Measurements from ENCODE around the gene PHYKPL.
A peak's percentile ranks its signal among the peaks of the same experiment; 100 is the strongest.

The PHYKPL gene

GRCh38 chr5:178210073-178210535, 22.5 kb downstream of the PHYKPL start:
- Histone ChIP-seq H3K27me3 (ENCODE audit: control insufficient read depth, insufficient read depth, low read length, poor library complexity, severe bottlenecking) (no peaks in the 10 kb centered on the region), H3K4me1 (ENCODE audit: control insufficient read depth, insufficient read depth, low read length) (peaks cover 14% of the 10 kb centered on the region), H3K36me3 (ENCODE audit: control insufficient read depth, insufficient read depth, low read length) (peaks cover 70% of the 10 kb centered on the region), H3K27ac (ENCODE audit: insufficient read depth, low read depth, low read length, poor library complexity, severe bottlenecking) (peak overlapping the region; percentile 23), H3K9me3 (ENCODE audit: control insufficient read depth, low read length) (no peaks in the 10 kb centered on the region), H3K4me3 (ENCODE audit: insufficient read depth, low read depth, low read length) (no peak overlapping the region)
- 95% methylated on average over 18 of the region's 18 CpGs for WGBS, 2 experiments

GRCh38 chr5:178209334-178210072, 23.1 kb downstream of the PHYKPL start:
- H3K4me3 ChIP-seq (ENCODE audit: insufficient read depth, low read depth, low read length), result no peak overlapping the region
- no peak overlapping the region for H3K27ac ChIP-seq (ENCODE audit: insufficient read depth, low read depth, low read length, poor library complexity, severe bottlenecking)
- peaks cover 70% of the 10 kb centered on the region for H3K36me3 ChIP-seq (ENCODE audit: control insufficient read depth, insufficient read depth, low read length)
- peaks cover 14% of the 10 kb centered on the region for H3K4me1 ChIP-seq (ENCODE audit: control insufficient read depth, insufficient read depth, low read length)
- no peaks in the 10 kb centered on the region for H3K9me3 ChIP-seq (ENCODE audit: control insufficient read depth, low read length)
- 95 to 96% methylated on average over 8 of the region's 8 CpGs for WGBS, 2 experiments
- H3K27me3 ChIP-seq (ENCODE audit: control insufficient read depth, insufficient read depth, low read length, poor library complexity, severe bottlenecking), result no peaks in the 10 kb centered on the region

GRCh38 chr5:178208540-178209227, 23.9 kb downstream of the PHYKPL start:
- Histone ChIP-seq H3K27me3 (ENCODE audit: control insufficient read depth, insufficient read depth, low read length, poor library complexity, severe bottlenecking) (no peaks in the 10 kb centered on the region), H3K4me1 (ENCODE audit: control insufficient read depth, insufficient read depth, low read length) (peaks cover 14% of the 10 kb centered on the region), H3K4me3 (ENCODE audit: insufficient read depth, low read depth, low read length) (no peak overlapping the region), H3K9me3 (ENCODE audit: control insufficient read depth, low read length) (no peaks in the 10 kb centered on the region), H3K36me3 (ENCODE audit: control insufficient read depth, insufficient read depth, low read length) (peaks cover 70% of the 10 kb centered on the region), H3K27ac (ENCODE audit: insufficient read depth, low read depth, low read length, poor library complexity, severe bottlenecking) (no peak overlapping the region)
- WGBS, 2 experiments, result 90 to 91% methylated on average over 5 of the region's 5 CpGs

- WGBS, 2 experiments, result 95 to 98% methylated on average over 1 of the region's 1 CpG
- no peak overlapping the region for H3K4me3 ChIP-seq (ENCODE audit: insufficient read depth, low read depth, low read length)
- H3K4me1 ChIP-seq (ENCODE audit: control insufficient read depth, insufficient read depth, low read length), result peaks cover 14% of the 10 kb centered on the region
- peaks cover 70% of the 10 kb centered on the region for H3K36me3 ChIP-seq (ENCODE audit: control insufficient read depth, insufficient read depth, low read length)
- H3K27me3 ChIP-seq (ENCODE audit: control insufficient read depth, insufficient read depth, low read length, poor library complexity, severe bottlenecking), result no peaks in the 10 kb centered on the region
- no peak overlapping the region for H3K27ac ChIP-seq (ENCODE audit: insufficient read depth, low read depth, low read length, poor library complexity, severe bottlenecking)
- H3K9me3 ChIP-seq (ENCODE audit: control insufficient read depth, low read length), result no peaks in the 10 kb centered on the region
Observed at GRCh38 chr5:178207917-178208280, 24.7 kb downstream of the PHYKPL start.

GRCh38 chr5:178207183-178207916, 25.3 kb downstream of the PHYKPL start:
- Histone ChIP-seq H3K4me1 (ENCODE audit: control insufficient read depth, insufficient read depth, low read length) (peaks cover 14% of the 10 kb centered on the region), H3K36me3 (ENCODE audit: control insufficient read depth, insufficient read depth, low read length) (peaks cover 67% of the 10 kb centered on the region), H3K4me3 (ENCODE audit: insufficient read depth, low read depth, low read length) (no peak overlapping the region), H3K27me3 (ENCODE audit: control insufficient read depth, insufficient read depth, low read length, poor library complexity, severe bottlenecking) (peaks cover under 1% of the 10 kb centered on the region), H3K9me3 (ENCODE audit: control insufficient read depth, low read length) (no peaks in the 10 kb centered on the region), H3K27ac (ENCODE audit: insufficient read depth, low read depth, low read length, poor library complexity, severe bottlenecking) (no peak overlapping the region)
- 90 to 91% methylated on average over 5 of the region's 5 CpGs for WGBS, 2 experiments

GRCh38 chr5:178206166-178207101, 26.2 kb downstream of the PHYKPL start:
- Histone ChIP-seq H3K4me3 (ENCODE audit: insufficient read depth, low read depth, low read length) (peak overlapping the region; percentile 90), H3K27ac (ENCODE audit: insufficient read depth, low read depth, low read length, poor library complexity, severe bottlenecking) (no peak overlapping the region), H3K27me3 (ENCODE audit: control insufficient read depth, insufficient read depth, low read length, poor library complexity, severe bottlenecking) (peaks cover 10% of the 10 kb centered on the region), H3K36me3 (ENCODE audit: control insufficient read depth, insufficient read depth, low read length) (peaks cover 58% of the 10 kb centered on the region), H3K9me3 (ENCODE audit: control insufficient read depth, low read length) (no peaks in the 10 kb centered on the region), H3K4me1 (ENCODE audit: control insufficient read depth, insufficient read depth, low read length) (peaks cover 14% of the 10 kb centered on the region)
- 63 to 69% methylated on average over 12 of the region's 12 CpGs for WGBS, 2 experiments

- Histone ChIP-seq H3K4me1 (ENCODE audit: control insufficient read depth, insufficient read depth, low read length) (peaks cover 14% of the 10 kb centered on the region), H3K4me3 (ENCODE audit: insufficient read depth, low read depth, low read length) (peak overlapping the region; percentile 90), H3K36me3 (ENCODE audit: control insufficient read depth, insufficient read depth, low read length) (peaks cover 52% of the 10 kb centered on the region), H3K9me3 (ENCODE audit: control insufficient read depth, low read length) (no peaks in the 10 kb centered on the region), H3K27ac (ENCODE audit: insufficient read depth, low read depth, low read length, poor library complexity, severe bottlenecking) (no peak overlapping the region), H3K27me3 (ENCODE audit: control insufficient read depth, insufficient read depth, low read length, poor library complexity, severe bottlenecking) (peaks cover 13% of the 10 kb centered on the region)
- WGBS, 2 experiments, result 3 to 8% methylated on average over 5 of the region's 5 CpGs
Observed at GRCh38 chr5:178205749-178206047, 26.9 kb downstream of the PHYKPL start.

- H3K27me3 ChIP-seq (ENCODE audit: control insufficient read depth, insufficient read depth, low read length, poor library complexity, severe bottlenecking), result peaks cover 13% of the 10 kb centered on the region
- peaks cover 14% of the 10 kb centered on the region for H3K4me1 ChIP-seq (ENCODE audit: control insufficient read depth, insufficient read depth, low read length)
- no peaks in the 10 kb centered on the region for H3K9me3 ChIP-seq (ENCODE audit: control insufficient read depth, low read length)
- WGBS, 2 experiments, result 0% methylated on average over 90 of the region's 90 CpGs
- H3K36me3 ChIP-seq (ENCODE audit: control insufficient read depth, insufficient read depth, low read length), result peaks cover 47% of the 10 kb centered on the region
- H3K4me3 ChIP-seq (ENCODE audit: insufficient read depth, low read depth, low read length), result peak overlapping the region; percentile 90
- peak overlapping the region; percentile 90 for H3K27ac ChIP-seq (ENCODE audit: insufficient read depth, low read depth, low read length, poor library complexity, severe bottlenecking)
Observed at GRCh38 chr5:178204935-178205748, 27.5 kb downstream of the PHYKPL start.
